HG03280 (cell line): ENCODE measurements around the gene BMERB1.
"Not testable (repeated sequence)": the region's sequence is repeated elsewhere in the genome, so short reads cannot be mapped to it uniquely, and the experiment has no call there.

Experiments used
- ATAC-seq: cut with Tn5 transposase; IDR thresholded peaks from one replicate; pipeline ENCODE4 v1.9.1; 2021; ENCODE audit warnings: mild to moderate bottlenecking, moderate library complexity; ENCODE audit not compliant: unreplicated experiment

The BMERB1 gene

DNA sequence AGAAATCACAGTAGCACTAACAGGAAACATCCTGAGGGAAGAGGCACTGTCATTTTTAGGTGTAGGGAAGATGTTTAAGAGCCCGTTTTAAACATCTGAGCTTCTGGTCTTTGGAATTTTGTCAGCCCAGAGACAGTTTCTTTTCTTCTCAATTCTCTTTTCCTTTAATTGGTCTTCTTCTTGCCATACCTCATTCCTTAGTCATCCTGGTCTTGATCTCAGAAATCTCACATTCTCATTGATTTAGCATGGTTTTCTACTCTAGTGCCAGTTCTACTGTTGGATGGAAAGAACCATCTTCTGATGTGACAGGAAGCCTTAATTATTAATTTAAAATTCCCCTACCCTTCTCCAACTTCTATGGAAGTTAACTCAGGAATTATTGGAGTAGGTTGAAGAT, 25.4 kb downstream of the BMERB1 start:
- no peak for ATAC-seq

GRCh38 chr16:15460601-15461000, 26.2 kb downstream of the BMERB1 start:
- ATAC-seq, result no peak

- ATAC-seq, result no peak
Measured at GRCh38 chr16:15461376-15461775, 27.0 kb downstream of the BMERB1 start.

- ATAC-seq, result no peak
Measured at GRCh38 chr16:15464401-15465186, 30.2 kb downstream of the BMERB1 start.

- ATAC-seq, result no peak
Measured at GRCh38 chr16:15466131-15466530, 31.7 kb downstream of the BMERB1 start.

- no peak for ATAC-seq
Measured at GRCh38 chr16:15466886-15467781, 32.7 kb downstream of the BMERB1 start.

GRCh38 chr16:15476971-15477370, 42.6 kb downstream of the BMERB1 start:
- not testable (repeated sequence) for ATAC-seq

DNA sequence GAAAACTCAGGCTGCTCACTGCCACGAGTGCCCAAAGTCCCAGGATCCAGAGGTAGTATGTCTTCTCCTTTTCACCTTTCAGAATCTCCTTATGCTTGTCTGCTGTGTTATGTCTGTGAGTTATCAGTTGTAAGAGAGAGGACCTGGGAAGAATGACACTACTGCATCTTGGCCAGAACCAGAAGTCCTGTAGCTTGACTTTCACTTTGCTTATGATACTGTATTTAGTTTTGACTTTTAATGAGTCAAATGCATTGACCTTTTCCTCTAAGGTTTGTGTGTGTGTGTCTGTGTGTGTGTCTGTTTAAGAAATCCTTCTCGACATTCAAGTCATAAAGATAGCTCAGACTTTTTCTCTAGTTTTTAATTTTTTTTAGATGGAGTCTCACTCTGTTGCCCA, 43.4 kb downstream of the BMERB1 start:
- no peak for ATAC-seq

DNA sequence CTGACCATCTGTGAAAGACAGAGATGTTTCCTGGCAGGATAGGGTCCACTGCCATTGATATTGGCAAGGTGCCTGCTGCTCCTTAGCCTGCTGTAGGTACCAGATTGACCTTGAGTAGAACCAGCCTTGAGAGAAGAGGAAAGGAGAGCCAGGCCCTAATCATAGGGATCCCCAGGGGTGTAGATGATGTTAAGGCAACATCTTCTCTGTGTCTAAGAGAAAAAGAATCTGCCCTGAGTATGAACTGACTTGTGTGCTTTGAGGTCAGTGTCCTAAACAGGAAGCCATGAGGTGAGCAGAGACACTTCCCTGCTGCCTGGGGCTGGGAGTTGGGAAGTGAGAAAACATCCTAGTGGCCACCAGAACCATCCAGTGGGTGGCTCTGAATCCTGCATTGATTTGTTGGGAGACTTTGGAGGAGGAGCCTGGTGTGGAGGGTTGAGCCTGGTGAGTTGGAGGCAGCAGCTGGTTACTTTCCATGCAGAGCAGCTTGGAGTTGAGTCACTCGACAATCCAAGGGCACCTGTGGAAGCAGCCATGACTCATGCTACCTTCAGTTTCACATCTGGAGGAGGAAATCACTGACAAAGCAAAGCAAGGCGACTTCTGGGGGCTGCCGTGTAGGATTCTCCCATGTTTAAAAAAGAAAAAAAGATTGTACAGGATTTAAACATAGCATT, 47.8 kb downstream of the BMERB1 start:
- no peak for ATAC-seq

GRCh38 chr16:15482748-15483298, 48.4 kb downstream of the BMERB1 start:
- ATAC-seq, result no peak

- ATAC-seq, result no peak
Measured at GRCh38 chr16:15483857-15484256, 49.5 kb downstream of the BMERB1 start.

- ATAC-seq, result no peak
Measured at GRCh38 chr16:15484662-15485061, 50.3 kb downstream of the BMERB1 start.

- ATAC-seq, result no peak
Measured at GRCh38 chr16:15485175-15485574, 50.8 kb downstream of the BMERB1 start.

DNA sequence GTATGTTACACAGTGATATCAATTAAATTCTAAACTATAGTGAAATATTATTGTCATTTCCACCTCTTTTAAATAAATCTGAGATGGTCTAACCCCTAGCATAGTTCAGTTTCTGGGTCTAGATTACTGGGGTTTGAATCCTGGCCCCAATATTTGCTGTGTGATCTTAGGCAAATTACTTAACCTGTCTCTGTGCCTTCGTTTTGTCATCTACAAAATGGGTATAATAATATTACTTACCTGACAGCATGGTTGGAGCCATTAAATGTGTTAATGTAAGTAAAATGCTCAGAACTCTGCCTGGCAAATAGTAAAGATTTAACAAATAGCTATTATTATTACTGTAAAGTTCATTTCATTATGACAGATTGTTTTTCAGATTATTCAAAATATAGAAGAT, 52.3 kb downstream of the BMERB1 start:
- ATAC-seq, result no peak

- no peak for ATAC-seq
Measured at GRCh38 chr16:15487336-15488284, 53.2 kb downstream of the BMERB1 start.

DNA sequence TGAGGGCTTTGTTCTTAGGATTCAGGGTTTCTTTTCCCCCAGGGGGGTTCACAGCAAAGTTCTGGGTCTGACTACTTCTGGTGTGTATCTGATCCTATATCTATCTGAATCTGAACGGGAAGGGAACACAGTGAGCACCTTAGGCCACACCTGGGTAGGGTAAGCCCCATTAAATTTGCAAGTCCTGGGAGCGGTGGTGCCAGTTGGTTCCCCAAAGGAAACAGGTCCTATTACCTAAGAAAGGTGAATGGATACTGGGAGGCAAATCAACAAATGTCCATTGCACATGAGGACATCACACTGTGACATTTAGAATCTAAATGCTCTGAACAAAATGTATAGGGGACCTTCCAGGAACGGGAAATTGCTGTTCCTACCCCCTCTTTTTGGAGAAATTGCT, 54.6 kb downstream of the BMERB1 start:
- ATAC-seq, result no peak

- ATAC-seq, result no peak
Measured at GRCh38 chr16:15490123-15490711, 55.8 kb downstream of the BMERB1 start.

GRCh38 chr16:15491411-15491810, 57.0 kb downstream of the BMERB1 start:
- ATAC-seq, result no peak

DNA sequence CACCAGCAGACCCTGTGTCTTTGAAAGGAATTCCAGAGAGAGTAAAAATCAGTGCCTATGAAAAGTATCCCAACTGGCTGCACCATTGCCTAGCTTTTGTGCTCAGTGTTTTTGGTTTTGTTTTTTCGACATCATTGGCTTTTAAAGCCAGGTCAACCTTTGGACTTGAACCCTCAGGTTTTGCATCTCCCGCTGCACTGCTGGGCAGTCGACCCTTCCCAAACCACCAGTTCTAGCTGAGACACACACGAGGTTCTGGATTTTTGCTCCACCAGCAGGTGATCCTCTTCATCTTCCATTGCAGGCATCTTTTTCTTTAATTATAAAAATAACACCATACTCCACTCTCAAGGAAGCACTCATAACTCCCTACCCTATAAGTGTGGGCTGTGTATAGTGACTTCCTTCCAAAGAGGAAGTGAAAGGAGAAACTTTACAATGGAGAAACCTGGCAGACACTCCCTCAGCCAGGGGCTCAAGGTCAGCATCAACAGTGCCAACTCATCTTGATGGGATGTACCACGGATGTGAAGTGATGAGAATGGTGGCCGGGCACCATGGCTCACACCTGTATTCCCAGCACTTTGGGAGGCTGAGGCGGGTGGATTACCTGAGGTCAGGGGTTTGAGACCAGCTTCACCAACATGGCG, 57.8 kb downstream of the BMERB1 start:
- ATAC-seq, result no peak
